ENCODE data around the gene HOOK2.
"Not testable (repeated sequence)": the region's sequence is repeated elsewhere in the genome, so short reads cannot be mapped to it uniquely, and the experiment has no call there.

HOOK2 gene

GRCh38 chr19:12774588-12775555 lies at the start of gene HOOK2:
Gene HOOK2, minus strand, starts transcription at chr19:12775552. Its CDS starts 103 bp downstream, at chr19:12775449.
- FAIRE-seq: no peak
- DNase-seq (ENCODE audit: insufficient read length, low spot score): no peak
- TF ChIP-seq POLR2A (IDR thresholded peaks at IDR 0.05; ENCODE audit: low read depth, low read length): peak; percentile 19; the same call in 1 of the 2 replicates

- FAIRE-seq (no peak), DNase-seq (ENCODE audit: insufficient read length, low spot score) (no peak)
- no peak for TF ChIP-seq POLR2A (IDR thresholded peaks at IDR 0.05; ENCODE audit: low read depth, low read length)
Measured at GRCh38 chr19:12821761-12822160, 46.4 kb upstream of the HOOK2 start.

GRCh38 chr19:12817810-12818209 lies 42.5 kb upstream of the HOOK2 start:
- not testable (repeated sequence) for FAIRE-seq; DNase-seq (ENCODE audit: insufficient read length, low spot score)

- DNase-seq (ENCODE audit: insufficient read length, low spot score); FAIRE-seq: not testable (repeated sequence)
Measured at GRCh38 chr19:12817188-12817587, 41.8 kb upstream of the HOOK2 start.

GRCh38 chr19:12815088-12815487 lies 39.7 kb upstream of the HOOK2 start:
- TF ChIP-seq POLR2A (IDR thresholded peaks at IDR 0.05; ENCODE audit: low read depth, low read length): no peak
- FAIRE-seq: no peak
- DNase-seq (ENCODE audit: insufficient read length, low spot score): no peak

GRCh38 chr19:12806242-12807081 lies 31.1 kb upstream of the HOOK2 start, which contains the start of gene RNASEH2A:
Gene RNASEH2A, plus strand, starts transcription at chr19:12806584. Its CDS starts 90 bp downstream, at chr19:12806674.
- DNase-seq (ENCODE audit: insufficient read length, low spot score): peak; percentile 95
- FAIRE-seq: peak; percentile 55
- peak; percentile 78 for TF ChIP-seq POLR2A (IDR thresholded peaks at IDR 0.05; ENCODE audit: low read depth, low read length)

- DNase-seq (ENCODE audit: insufficient read length, low spot score): no peak
- no peak for FAIRE-seq
Measured at GRCh38 chr19:12804051-12804450, 28.7 kb upstream of the HOOK2 start.

GRCh38 chr19:12802267-12803106 lies 27.1 kb upstream of the HOOK2 start:
- DNase-seq (ENCODE audit: insufficient read length, low spot score): no peak
- no peak for FAIRE-seq
- TF ChIP-seq POLR2A (IDR thresholded peaks at IDR 0.05; ENCODE audit: low read depth, low read length): no peak

More at GRCh38 chr19:12804051-12804450, 28.7 kb upstream of the HOOK2 start:
- TF ChIP-seq POLR2A (IDR thresholded peaks at IDR 0.05; ENCODE audit: low read depth, low read length): no peak

GRCh38 chr19:12801466-12802266 lies 26.3 kb upstream of the HOOK2 start, which contains the start of the genes PRDX2 and THSD8:
Gene PRDX2, minus strand, starts transcription at chr19:12801800. Its CDS starts 539 bp downstream, at chr19:12801261.
Gene THSD8, plus strand, starts transcription at chr19:12802069. Its CDS starts 3 bp downstream, at chr19:12802072.
- peak; percentile 47 for TF ChIP-seq POLR2A (IDR thresholded peaks at IDR 0.05; ENCODE audit: low read depth, low read length)
- no peak for DNase-seq (ENCODE audit: insufficient read length, low spot score)
- FAIRE-seq: no peak

- DNase-seq (ENCODE audit: insufficient read length, low spot score): no peak
- no peak for FAIRE-seq
- TF ChIP-seq POLR2A (IDR thresholded peaks at IDR 0.05; ENCODE audit: low read depth, low read length): no peak
Measured at GRCh38 chr19:12800923-12801465, 25.6 kb upstream of the HOOK2 start.

- DNase-seq (ENCODE audit: insufficient read length, low spot score): no peak
- TF ChIP-seq POLR2A (IDR thresholded peaks at IDR 0.05; ENCODE audit: low read depth, low read length): no peak
- no peak for FAIRE-seq
Measured at GRCh38 chr19:12800466-12800770, 25.1 kb upstream of the HOOK2 start.

- TF ChIP-seq POLR2A (IDR thresholded peaks at IDR 0.05; ENCODE audit: low read depth, low read length): no peak
- no peak for FAIRE-seq
- DNase-seq (ENCODE audit: insufficient read length, low spot score): no peak
Measured at GRCh38 chr19:12799742-12800465, 24.6 kb upstream of the HOOK2 start.

GRCh38 chr19:12797607-12798006 lies 22.3 kb upstream of the HOOK2 start:
- FAIRE-seq; DNase-seq (ENCODE audit: insufficient read length, low spot score): not testable (repeated sequence)

Data from H54 (cell line).